GM06990 (cell line): ENCODE measurements around the gene GPD2.
A peak's percentile ranks its signal among the peaks of the same experiment; 100 is the strongest.
"Not testable (repeated sequence)": the region's sequence is repeated elsewhere in the genome, so short reads cannot be mapped to it uniquely, and the experiment has no call there.

ENCODE experiments used
- DNase-seq: peaks from one replicate; pipeline ENCODE4 v3.0.0-alpha.2; 2011; ENCODE audit not compliant: insufficient read length; ENCODE audit errors: extremely low read depth
- H3K27me3 ChIP-seq: replicated peaks from 2 replicates; pipeline ENCODE4 v1.6.0; 2011; ENCODE audit warnings: low read length; ENCODE audit not compliant: control insufficient read depth, insufficient read depth
- H3K36me3 ChIP-seq: 2 replicates; pipeline ENCODE4 v1.5.1; 2011; ENCODE audit warnings: low read length; ENCODE audit not compliant: control insufficient read depth, insufficient read depth
- H3K4me3 ChIP-seq: replicated peaks from 2 replicates; pipeline ENCODE4 v1.5.1; 2011; ENCODE audit warnings: low read depth, mild to moderate bottlenecking, control low read depth, low read length
- TF ChIP-seq, protein P1 (sequence below): IDR thresholded peaks from 2 replicates; pipeline ENCODE4 v1.5.1; 2011; ENCODE audit warnings: low read length, control low read depth, mild to moderate bottlenecking, inconsistent platforms; ENCODE audit not compliant: insufficient read depth, poor library complexity, severe bottlenecking

The GPD2 gene

DNA sequence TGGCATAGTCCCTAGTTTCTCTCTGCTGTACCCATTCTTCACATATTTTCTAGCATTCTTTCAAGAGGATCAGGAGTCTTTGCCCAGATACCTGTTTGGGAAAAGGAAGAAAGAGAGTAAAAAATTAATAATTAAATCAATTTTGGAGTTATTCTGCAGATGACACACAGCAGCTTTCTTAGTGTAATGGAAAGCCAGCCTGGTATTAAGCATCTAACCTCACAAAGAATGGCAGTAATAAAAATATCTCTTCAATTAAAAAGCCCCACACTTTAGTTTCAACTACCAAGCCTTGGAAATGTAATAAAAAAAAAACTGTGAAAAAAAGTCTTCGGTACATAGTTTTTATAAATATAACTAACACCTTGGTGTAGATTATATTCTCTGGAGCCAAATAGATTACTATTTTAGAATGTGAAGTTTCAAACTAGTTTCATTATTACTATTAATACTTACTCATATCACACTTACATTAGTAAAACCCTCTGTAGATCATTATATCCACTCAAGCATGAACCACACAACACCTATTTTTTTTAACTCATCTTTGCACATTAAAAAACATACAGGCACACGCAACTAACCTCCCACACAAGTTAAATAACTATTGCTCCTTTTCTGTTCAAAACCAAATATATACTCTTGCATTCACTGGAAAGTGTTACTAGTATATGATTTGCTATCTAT is 90.9 kb downstream of the GPD2 start:
- no peaks in the 10 kb centered on the region for H3K27me3 ChIP-seq
- no peak overlapping the region for H3K4me3 ChIP-seq
- DNase-seq, result peak; percentile 39
- TF ChIP-seq, protein P1, sequence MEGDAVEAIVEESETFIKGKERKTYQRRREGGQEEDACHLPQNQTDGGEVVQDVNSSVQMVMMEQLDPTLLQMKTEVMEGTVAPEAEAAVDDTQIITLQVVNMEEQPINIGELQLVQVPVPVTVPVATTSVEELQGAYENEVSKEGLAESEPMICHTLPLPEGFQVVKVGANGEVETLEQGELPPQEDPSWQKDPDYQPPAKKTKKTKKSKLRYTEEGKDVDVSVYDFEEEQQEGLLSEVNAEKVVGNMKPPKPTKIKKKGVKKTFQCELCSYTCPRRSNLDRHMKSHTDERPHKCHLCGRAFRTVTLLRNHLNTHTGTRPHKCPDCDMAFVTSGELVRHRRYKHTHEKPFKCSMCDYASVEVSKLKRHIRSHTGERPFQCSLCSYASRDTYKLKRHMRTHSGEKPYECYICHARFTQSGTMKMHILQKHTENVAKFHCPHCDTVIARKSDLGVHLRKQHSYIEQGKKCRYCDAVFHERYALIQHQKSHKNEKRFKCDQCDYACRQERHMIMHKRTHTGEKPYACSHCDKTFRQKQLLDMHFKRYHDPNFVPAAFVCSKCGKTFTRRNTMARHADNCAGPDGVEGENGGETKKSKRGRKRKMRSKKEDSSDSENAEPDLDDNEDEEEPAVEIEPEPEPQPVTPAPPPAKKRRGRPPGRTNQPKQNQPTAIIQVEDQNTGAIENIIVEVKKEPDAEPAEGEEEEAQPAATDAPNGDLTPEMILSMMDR, result no peak
- H3K36me3 ChIP-seq, result no peaks in the 10 kb centered on the region

DNA sequence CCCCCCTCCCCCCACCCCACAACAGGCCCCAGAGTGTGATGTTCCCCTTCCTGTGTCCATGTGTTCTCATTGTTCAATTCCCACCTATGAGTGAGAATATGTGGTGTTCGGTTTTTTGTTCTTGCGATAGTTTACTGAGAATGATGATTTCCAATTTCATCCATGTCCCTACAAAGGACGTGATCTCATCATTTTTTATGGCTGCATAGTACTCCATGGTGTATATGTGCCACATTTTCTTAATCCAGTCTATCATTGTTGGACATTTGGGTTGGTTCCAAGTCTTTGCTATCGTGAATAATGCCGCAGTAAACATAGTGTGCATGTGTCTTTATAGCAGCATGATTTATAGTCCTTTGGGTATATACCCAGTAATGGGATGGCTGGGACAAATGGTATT is 92.4 kb downstream of the GPD2 start:
- not testable (repeated sequence) for H3K4me3 ChIP-seq, H3K36me3 ChIP-seq, DNase-seq, H3K27me3 ChIP-seq

- Histone ChIP-seq H3K4me3 (no peak overlapping the region), H3K27me3 (no peaks in the 10 kb centered on the region), H3K36me3 (no peaks in the 10 kb centered on the region)
- TF ChIP-seq, protein P1, result no peak
- DNase-seq, result no peak
These were observed 96.8 kb downstream of the GPD2 start for GRCh38 chr2:156532989-156533388.

- DNase-seq, result no peak
- TF ChIP-seq, protein P1, result no peak
- no peak overlapping the region for H3K4me3 ChIP-seq
- no peaks in the 10 kb centered on the region for H3K36me3 ChIP-seq
- no peaks in the 10 kb centered on the region for H3K27me3 ChIP-seq
These were observed 100.4 kb downstream of the GPD2 start for GRCh38 chr2:156536534-156536933.

DNA sequence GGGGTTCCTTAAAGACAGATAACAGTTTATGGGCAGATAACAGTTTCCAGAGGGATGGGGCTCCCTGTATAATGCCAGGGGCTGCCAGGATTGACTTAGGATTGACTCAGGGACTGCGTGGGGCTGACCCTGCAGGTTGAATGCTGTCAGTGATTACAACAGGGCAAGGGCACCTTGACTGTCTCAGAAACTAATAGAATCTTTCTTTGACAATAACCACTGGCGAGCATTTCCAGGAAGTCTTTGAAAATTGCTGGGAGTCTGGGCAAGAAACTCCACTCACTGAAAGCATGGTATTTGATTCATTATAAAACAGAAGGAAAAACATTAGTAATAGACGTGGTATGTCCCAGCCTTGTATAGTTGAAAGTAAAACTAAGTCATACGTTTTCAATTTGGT is 101.0 kb downstream of the GPD2 start:
- H3K27me3 ChIP-seq, result no peaks in the 10 kb centered on the region
- TF ChIP-seq, protein P1, result no peak
- H3K36me3 ChIP-seq, result no peaks in the 10 kb centered on the region
- H3K4me3 ChIP-seq, result no peak overlapping the region
- DNase-seq, result no peak

GRCh38 chr2:156538083-156538504 is 101.9 kb downstream of the GPD2 start:
- no peak for DNase-seq
- Histone ChIP-seq H3K4me3 (no peak overlapping the region), H3K27me3 (no peaks in the 10 kb centered on the region), H3K36me3 (no peaks in the 10 kb centered on the region)
- TF ChIP-seq, protein P1, result no peak
